NCI-H345 (cell line): ENCODE results near the gene TEFM.
A peak's percentile ranks its signal among the peaks of the same experiment; 100 is the strongest.
"Not testable (repeated sequence)": the region's sequence is repeated elsewhere in the genome, so short reads cannot be mapped to it uniquely, and the experiment has no call there.

Experiments used
- DNase-seq: peaks from one replicate; lab custom pipeline; 2025; lab: John Stamatoyannopoulos, UW

Gene TEFM

GRCh38 chr17:30921544-30922196, 15.6 kb upstream of the TEFM start, which contains the start of gene ADAP2:
ADAP2 (plus strand) TSS chr17:30921945; CDS start chr17:30922015, 70 bp downstream.
- peak; percentile 4 for DNase-seq

GRCh38 chr17:30920683-30921543, 14.9 kb upstream of the TEFM start:
- no peak for DNase-seq

- no peak for DNase-seq
These were observed 14.2 kb upstream of the TEFM start for GRCh38 chr17:30920282-30920681.

GRCh38 chr17:30917050-30917449, 11.0 kb upstream of the TEFM start:
- DNase-seq = no peak

- no peak for DNase-seq
These were observed 10.0 kb upstream of the TEFM start for GRCh38 chr17:30915833-30916611.

GRCh38 chr17:30913955-30914354, 7.9 kb upstream of the TEFM start:
- DNase-seq = no peak

DNA sequence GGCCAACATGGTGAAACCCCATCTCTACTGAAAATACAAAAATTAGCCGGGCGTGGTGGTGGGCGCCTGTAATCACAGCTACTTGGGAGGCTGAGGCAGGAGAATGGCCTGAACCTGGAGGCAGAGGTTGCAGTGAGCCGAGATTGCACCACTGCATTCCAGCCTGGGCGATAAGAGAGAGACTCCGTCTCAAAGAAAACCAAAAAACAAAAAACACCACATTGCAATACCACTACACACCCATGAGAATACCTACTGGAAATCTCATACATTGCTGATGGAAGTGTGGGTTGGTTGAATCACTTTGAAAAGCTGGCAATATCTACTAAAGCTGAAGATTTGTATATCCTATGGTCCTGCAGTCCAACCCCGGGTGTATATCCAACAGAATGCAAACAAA, 4.1 kb upstream of the TEFM start:
- not testable (repeated sequence) for DNase-seq

DNA sequence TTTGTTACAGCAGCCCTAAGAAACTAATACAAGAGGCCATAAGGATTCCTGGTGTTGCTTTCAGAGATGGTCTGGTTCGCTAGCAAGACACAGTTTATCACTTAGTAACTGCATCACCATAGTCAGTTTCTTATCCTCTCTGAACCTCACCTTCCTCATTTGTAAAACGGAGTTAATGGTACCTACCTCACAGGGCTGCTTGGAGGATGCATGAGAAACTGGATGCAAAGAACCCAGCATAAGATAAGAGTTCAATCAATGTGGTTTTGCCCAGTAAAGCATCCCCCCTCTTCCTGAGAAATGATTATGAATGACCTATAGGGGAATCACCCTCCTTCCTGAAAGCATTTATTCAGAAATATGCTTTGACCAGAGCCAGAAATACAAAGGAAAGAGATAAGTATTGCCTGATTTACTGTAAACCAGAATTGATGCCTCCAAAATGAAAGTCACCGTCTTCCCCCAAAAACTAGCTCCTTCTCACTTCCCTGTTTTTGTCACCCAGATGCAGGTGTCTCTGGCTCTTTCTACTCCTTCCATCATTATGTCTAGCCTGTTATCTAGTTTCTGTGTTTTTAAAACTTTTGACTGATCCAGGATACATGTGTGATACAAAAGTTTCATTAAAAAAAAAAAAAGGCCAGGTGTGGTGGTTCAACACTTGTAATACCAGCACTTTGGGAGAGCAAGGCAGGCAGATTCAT, 2.8 kb upstream of the TEFM start:
- no peak for DNase-seq

DNA sequence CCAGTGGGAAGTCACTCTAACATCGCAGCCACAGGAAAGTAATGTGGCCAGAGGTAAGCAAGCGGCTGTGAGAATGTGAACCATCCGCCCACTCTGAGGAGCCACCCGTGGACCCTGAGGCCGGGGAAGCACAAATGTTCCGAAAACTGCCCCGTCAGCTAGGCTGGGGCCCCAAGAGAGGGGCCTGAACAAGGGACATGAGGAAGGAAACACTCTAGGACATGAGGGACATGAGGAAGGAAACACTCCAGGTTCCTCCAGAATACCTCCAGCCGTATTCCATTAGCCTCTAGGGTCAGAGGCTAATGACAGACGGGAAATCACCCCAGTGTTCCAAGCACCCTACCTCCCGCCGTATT, 317 bp downstream of the TEFM start:
- no peak for DNase-seq

- no peak for DNase-seq
These were observed 8.7 kb downstream of the TEFM start for GRCh38 chr17:30897311-30897710.

- no peak for DNase-seq
These were observed 11.8 kb downstream of the TEFM start for GRCh38 chr17:30894236-30894635.

DNA sequence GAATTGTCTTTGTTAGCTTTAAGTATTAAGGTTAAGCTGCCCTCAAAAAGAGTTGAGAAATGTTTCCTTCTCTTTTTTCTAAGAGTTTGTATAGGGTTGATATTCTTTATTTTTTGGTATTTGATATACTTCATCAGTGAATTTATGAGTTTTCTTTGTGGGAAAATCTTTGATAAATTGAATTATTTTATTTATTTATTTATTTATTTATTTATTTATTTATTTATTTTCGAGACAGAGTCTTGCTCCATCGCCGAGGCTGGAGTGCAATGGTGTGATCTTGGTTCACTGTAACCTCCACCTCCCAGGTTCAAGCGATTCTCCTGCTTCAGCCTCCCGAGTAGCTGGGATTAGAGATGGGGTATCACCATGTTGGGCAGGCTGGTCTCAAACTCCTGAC, 19.9 kb downstream of the TEFM start:
- no peak for DNase-seq

GRCh38 chr17:30869005-30869404, 37.0 kb downstream of the TEFM start:
- no peak for DNase-seq

DNA sequence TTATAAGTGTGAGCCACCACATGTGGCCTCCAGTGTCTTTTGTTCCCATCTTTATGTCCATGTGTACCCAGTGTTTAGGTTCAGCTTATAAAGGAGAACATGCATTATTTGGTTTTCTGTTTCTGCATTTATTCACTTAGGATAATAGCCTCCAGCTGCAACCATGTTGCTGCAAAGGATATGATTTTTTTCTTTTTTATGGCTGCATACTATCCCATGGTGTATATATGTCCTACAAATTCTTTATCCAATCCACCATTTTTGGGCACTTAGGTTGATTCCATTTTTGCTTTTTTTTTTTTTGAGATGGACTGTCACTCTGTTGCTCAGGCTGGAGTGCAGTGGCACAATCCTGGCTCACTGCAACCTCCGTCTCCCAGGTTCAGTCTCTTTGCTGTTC, 41.4 kb downstream of the TEFM start:
- no peak for DNase-seq

- no peak for DNase-seq
These were observed 47.3 kb downstream of the TEFM start for GRCh38 chr17:30858556-30859250.

- DNase-seq = no peak
These were observed 51.9 kb downstream of the TEFM start for GRCh38 chr17:30854146-30854545.
